ENCODE data around the gene NRXN3. TPM values are rescaled to one million over a fixed set of nuclear protein-coding genes. Genes with fewer than 3 reads are reported as not detected.

NRXN3 gene
- total RNA-seq, 1 donor from 2014 or later: 5.9 TPM

- Histone ChIP-seq H3K4me3 (no peak overlapping the region), H3K27ac (no peak overlapping the region), H3K27me3 (no peaks in the 10 kb centered on the region), H3K79me2 (ENCODE audit: low read depth) (no peaks in the 10 kb centered on the region), H3K36me3 (no peaks in the 10 kb centered on the region), H3K4me2 (no peak overlapping the region), H3F3A (ENCODE audit: low read depth) (peaks cover 9% of the 10 kb centered on the region), H3K9ac (no peak overlapping the region), H4K20me1 (ENCODE audit: low read depth) (no peaks in the 10 kb centered on the region), H2AFZ (replicated peaks) (peak overlapping the region; percentile 15), H3K4me1 (no peaks in the 10 kb centered on the region), H3K9me3 (ENCODE audit: low read depth) (no peaks in the 10 kb centered on the region)
- Mint-ChIP-seq H3K4me3 (no peak overlapping the region), H3K27me3 (ENCODE audit: insufficient read depth, low read depth) (peaks cover 5% of the 10 kb centered on the region), H3K9me3 (no peaks in the 10 kb centered on the region), H3K36me3 (no peaks in the 10 kb centered on the region), H3K4me1 (no peaks in the 10 kb centered on the region), H3K27ac (no peak overlapping the region)
- peak; percentile 8 for DNase-seq (ENCODE audit: low spot score)
- no peak for TF ChIP-seq EZH2 (IDR thresholded peaks at IDR 0.05)
These were observed 757.1 kb downstream of the NRXN3 start for GRCh38 chr14:78927261-78927660.

- no peak overlapping the region for H3K4me2 ChIP-seq
- no peaks in the 10 kb centered on the region for H3K79me2 ChIP-seq (ENCODE audit: low read depth)
- TF ChIP-seq EZH2phosphoT487 (IDR thresholded peaks at IDR 0.05): no peak
- no peak for TF ChIP-seq EZH2 (IDR thresholded peaks at IDR 0.05)
- no peak for TF ChIP-seq CTCF (IDR thresholded peaks at IDR 0.05)
- Mint-ChIP-seq H3K27ac (no peak overlapping the region), H3K36me3 (no peaks in the 10 kb centered on the region), H3K4me1 (peaks cover 5% of the 10 kb centered on the region), H3K4me3 (no peak overlapping the region), H3K9me3 (no peaks in the 10 kb centered on the region), H3K27me3 (ENCODE audit: insufficient read depth, low read depth) (peaks cover 5% of the 10 kb centered on the region)
- no peaks in the 10 kb centered on the region for H4K20me1 ChIP-seq (ENCODE audit: low read depth)
- no peak overlapping the region for H2AFZ ChIP-seq (replicated peaks)
- H3K4me3 ChIP-seq: no peak overlapping the region
- H3K36me3 ChIP-seq: no peaks in the 10 kb centered on the region
- no peak for DNase-seq (ENCODE audit: low spot score)
- H3K27me3 ChIP-seq: no peaks in the 10 kb centered on the region
- no peaks in the 10 kb centered on the region for H3K4me1 ChIP-seq
- H3K9ac ChIP-seq: no peak overlapping the region
- H3K27ac ChIP-seq: no peak overlapping the region
- H3K9me3 ChIP-seq (ENCODE audit: low read depth): no peaks in the 10 kb centered on the region
- H3F3A ChIP-seq (ENCODE audit: low read depth): no peaks in the 10 kb centered on the region
These were observed 763.0 kb downstream of the NRXN3 start for GRCh38 chr14:78933166-78933565.

GRCh38 chr14:78933948-78934524 lies 763.9 kb downstream of the NRXN3 start:
- H2AFZ ChIP-seq (replicated peaks): no peak overlapping the region
- H4K20me1 ChIP-seq (ENCODE audit: low read depth): no peaks in the 10 kb centered on the region
- H3K36me3 ChIP-seq: no peaks in the 10 kb centered on the region
- no peaks in the 10 kb centered on the region for H3K36me3 Mint-ChIP-seq
- peaks cover 5% of the 10 kb centered on the region for H3K27me3 Mint-ChIP-seq (ENCODE audit: insufficient read depth, low read depth)
- H3K4me1 Mint-ChIP-seq: peaks cover 8% of the 10 kb centered on the region
- H3K4me2 ChIP-seq: no peak overlapping the region
- H3K27ac ChIP-seq: no peak overlapping the region
- DNase-seq (ENCODE audit: low spot score): peak; percentile 35
- no peaks in the 10 kb centered on the region for H3K9me3 Mint-ChIP-seq
- H3K4me3 ChIP-seq: no peak overlapping the region
- no peak overlapping the region for H3K4me3 Mint-ChIP-seq
- H3K9me3 ChIP-seq (ENCODE audit: low read depth): no peaks in the 10 kb centered on the region
- TF ChIP-seq CTCF (IDR thresholded peaks at IDR 0.05): peak; percentile 79
- TF ChIP-seq EZH2phosphoT487 (IDR thresholded peaks at IDR 0.05): no peak
- no peak for TF ChIP-seq EZH2 (IDR thresholded peaks at IDR 0.05)
- H3K9ac ChIP-seq: no peak overlapping the region
- H3K4me1 ChIP-seq: no peaks in the 10 kb centered on the region
- H3F3A ChIP-seq (ENCODE audit: low read depth): no peaks in the 10 kb centered on the region
- H3K27ac Mint-ChIP-seq: no peak overlapping the region
- no peaks in the 10 kb centered on the region for H3K27me3 ChIP-seq
- H3K79me2 ChIP-seq (ENCODE audit: low read depth): no peaks in the 10 kb centered on the region

GRCh38 chr14:78946949-78947348 lies 776.8 kb downstream of the NRXN3 start:
- Mint-ChIP-seq H3K9me3 (no peaks in the 10 kb centered on the region), H3K4me1 (peaks cover 25% of the 10 kb centered on the region), H3K27me3 (ENCODE audit: insufficient read depth, low read depth) (peaks cover 10% of the 10 kb centered on the region), H3K4me3 (no peak overlapping the region), H3K36me3 (no peaks in the 10 kb centered on the region), H3K27ac (no peak overlapping the region)
- Histone ChIP-seq H3K9ac (no peak overlapping the region), H3K36me3 (no peaks in the 10 kb centered on the region), H4K20me1 (ENCODE audit: low read depth) (no peaks in the 10 kb centered on the region), H3K9me3 (ENCODE audit: low read depth) (no peaks in the 10 kb centered on the region), H2AFZ (replicated peaks) (no peak overlapping the region), H3F3A (ENCODE audit: low read depth) (no peaks in the 10 kb centered on the region), H3K4me3 (no peak overlapping the region), H3K4me2 (peak overlapping the region; percentile 24), H3K27me3 (peaks cover 42% of the 10 kb centered on the region), H3K79me2 (ENCODE audit: low read depth) (no peaks in the 10 kb centered on the region), H3K4me1 (peaks cover 30% of the 10 kb centered on the region), H3K27ac (no peak overlapping the region)
- DNase-seq (ENCODE audit: low spot score): peak; percentile 59
- TF ChIP-seq EZH2phosphoT487 (IDR thresholded peaks at IDR 0.05): peak; percentile 58
- TF ChIP-seq EZH2 (IDR thresholded peaks at IDR 0.05): no peak
